Measurements from ENCODE around the gene ZNF691. TPM values are rescaled to one million over a fixed set of nuclear protein-coding genes. Genes with fewer than 3 reads are reported as not detected.
"Not testable (repeated sequence)": the region's sequence is repeated elsewhere in the genome, so short reads cannot be mapped to it uniquely, and the experiment has no call there.

Gene ZNF691
- 5.4 TPM for polyA plus RNA-seq (2013, experiment 1 of 2; ENCODE audit: insufficient read length)
- 6.6 TPM for polyA plus RNA-seq (2013, experiment 2 of 2; ENCODE audit: insufficient read length)

DNA sequence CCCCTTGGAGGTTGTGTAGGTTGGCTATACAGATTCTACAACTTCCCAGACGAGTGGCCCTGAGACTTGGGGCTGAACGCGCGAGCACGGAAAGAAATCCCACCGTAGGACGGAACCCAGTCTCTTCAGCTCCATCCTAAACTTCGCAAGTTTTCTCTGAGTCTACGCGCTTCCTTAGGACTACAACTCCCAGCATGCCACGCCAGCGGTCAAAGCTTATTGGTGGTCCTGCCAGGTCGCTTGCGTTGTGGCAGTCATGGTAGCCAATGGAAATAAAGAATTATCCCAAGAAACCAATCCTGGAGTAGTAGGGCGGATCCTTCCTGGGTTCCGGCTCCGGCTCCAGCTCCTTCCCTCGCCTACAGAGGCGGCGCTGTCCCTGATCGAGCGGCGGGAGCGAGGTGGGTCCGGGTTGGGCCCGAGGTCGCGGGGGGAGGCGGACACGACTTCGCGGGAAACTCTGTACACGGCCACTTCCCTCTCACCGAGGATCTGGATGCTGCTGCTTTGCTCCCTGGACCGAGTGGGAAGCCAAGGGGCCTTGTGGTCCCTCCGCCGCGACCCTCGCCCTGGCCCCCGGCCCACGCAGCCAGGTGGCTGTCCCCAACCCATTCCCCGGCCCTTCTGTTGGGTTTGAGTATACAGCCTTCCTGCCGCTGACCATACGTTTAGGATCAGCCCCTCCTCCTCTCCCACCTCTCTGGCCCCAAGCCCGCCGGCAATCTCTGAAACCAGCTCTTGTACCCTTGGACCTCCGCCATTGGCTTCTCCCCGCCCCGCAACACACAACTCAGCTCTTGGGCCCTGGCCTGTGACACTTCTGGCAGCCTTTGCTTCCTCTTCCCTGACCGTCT is at the start of gene ZNF691:
TSS of gene ZNF691 (plus strand) at position 357 of the 854 bp plus-strand sequence. CDS start 3,046 bp downstream, outside the sequence.
- DNase-seq = peak; percentile 98

DNA sequence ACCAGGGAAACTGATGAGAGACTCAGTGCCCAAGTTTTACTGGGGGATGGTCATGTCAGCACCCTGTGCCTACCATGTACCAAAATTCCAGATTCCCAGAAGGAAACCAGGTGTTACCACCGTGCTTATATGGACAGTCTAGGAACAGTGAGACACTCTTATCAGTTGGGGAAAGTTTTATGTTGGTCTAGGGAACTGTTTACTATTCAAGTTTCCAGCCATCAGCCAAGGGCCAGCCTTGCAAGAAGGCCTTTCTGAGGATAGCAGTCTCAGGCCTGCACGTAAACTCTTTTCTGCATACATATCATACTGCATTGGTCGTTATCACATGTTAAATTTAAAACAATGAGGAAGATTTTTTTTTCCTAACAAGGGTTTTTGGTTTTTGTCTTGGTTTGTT is 49.0 kb upstream of the ZNF691 start:
- no peak for DNase-seq

DNA sequence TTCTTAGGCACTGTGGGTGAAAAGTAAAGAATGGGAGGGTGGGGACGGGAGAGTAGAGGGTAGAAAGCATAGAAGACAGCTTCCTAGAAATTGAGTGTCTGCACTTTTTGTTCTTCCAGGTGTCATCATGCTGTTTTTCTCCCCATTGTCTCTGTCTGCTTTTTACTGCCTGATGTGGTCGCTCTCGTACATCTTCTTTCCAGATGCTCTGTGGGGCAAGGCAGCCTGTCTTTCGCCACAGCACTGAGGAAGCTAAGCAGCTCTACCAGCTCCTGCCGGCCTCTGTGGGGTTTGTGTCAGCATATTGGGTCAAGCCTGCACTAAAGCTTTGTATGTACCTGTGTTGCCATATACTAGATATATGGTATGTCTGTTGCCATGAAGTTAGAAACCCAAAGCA is 48.4 kb upstream of the ZNF691 start:
- no peak for DNase-seq

DNA sequence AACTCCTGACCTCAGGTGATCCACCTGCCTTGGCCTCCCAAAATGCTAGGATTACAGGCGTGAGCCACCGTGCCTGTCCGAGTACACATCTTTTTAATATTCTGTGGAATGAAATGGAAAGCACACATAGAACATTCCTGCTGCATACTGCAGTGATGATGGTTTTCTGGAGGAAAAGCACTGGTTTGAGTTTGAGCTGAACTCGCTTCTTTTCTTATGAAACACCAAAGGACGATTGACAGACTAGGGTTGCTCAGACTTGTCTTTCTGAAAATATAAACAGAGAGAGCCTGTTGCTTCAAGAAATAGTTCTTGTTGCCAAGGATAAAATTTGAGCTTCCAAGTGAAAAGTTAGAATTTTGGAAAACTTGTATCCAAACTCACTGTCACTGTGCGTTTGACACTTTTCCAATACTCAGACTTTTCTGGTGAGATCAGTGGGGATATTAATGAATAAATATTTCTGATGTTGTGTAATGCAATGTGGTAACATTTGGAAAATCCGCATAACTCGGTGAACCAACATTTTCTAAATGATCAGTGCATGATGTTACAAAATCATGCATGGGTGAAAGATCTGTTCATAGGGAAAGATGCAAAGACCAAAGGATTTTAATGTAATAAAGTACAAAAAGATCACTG is 44.5 kb upstream of the ZNF691 start:
- peak; percentile 62 for DNase-seq

- DNase-seq = no peak
These were observed 40.2 kb upstream of the ZNF691 start for GRCh38 chr1:42806171-42806570.

- no peak for DNase-seq
These were observed 39.8 kb upstream of the ZNF691 start for GRCh38 chr1:42806593-42806992.

DNA sequence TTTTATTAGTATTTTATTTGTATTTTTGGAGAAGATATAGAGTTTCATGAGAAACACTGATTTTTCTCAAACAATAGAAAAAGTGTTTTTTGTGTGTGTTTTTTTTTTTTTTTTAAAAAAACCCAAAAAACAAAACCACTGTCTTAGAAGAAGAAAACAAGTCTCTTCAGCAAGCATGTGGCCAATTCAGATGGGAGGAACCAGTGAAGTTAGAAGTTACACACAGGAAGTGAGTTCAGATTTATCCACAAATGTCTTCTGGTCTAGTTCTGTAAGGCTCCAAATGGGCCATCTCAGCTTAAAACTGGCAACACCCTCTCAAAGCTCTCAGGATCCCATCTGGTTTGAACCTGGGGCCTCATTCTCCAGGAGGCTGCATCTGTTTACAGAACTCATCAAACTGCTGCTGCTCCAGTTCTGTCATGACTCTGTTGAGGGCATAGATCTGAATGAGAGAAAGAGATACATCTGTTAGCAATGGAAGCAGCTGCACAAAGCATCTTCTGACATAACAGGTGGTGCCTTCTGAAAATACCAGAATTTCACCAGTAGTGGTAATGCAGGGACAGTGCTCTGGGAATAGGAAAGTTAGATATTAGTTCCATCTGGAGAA is 39.3 kb upstream of the ZNF691 start:
- DNase-seq = no peak

GRCh38 chr1:42814815-42815214 is 31.6 kb upstream of the ZNF691 start:
- DNase-seq = not testable (repeated sequence)

GRCh38 chr1:42815941-42816584 is 30.4 kb upstream of the ZNF691 start:
- DNase-seq = no peak

- DNase-seq = peak; percentile 89
These were observed 29.6 kb upstream of the ZNF691 start, which contains the start of the genes ERMAP and SVBP for GRCh38 chr1:42816585-42817439. Gene ERMAP (plus strand): TSS chr1:42817122. CDS start chr1:42830449, 13,327 bp downstream. Gene SVBP (minus strand): TSS chr1:42817397. CDS start chr1:42816544, 853 bp downstream.

DNA sequence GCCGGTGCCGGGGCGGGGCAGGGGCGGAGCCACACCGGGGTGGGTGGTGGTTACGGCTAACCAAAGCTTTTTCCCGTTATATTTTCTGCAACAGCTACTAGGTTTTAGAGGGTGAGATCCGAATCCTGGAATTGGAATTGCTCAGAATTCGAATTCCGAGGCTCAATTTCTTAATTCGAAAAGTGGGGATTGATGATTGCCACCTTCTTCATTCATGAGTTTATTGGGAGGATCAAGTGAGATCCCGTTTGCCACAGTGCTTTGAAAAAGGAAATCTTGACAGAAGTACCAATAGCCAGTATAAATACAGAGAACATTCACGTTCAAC is 29.0 kb upstream of the ZNF691 start:
- DNase-seq = no peak

DNA sequence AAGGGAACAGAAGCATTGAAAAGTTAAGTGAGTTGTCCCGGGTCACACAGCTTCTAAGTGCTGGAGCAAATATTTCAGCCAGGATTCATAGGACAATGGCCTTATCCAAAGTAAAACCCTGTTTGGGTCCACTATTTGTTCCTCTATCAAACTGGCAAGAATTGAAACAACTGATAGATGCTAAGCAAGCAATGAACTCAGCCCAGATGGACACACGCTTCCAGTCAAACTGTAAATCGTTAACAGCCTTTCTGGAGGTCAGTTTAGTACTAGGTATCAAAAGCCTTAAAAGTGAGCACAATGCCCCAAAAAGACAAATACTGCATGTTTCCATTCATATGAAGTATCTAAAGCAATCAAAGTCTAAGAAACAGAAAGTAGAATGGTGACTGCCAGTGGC is 28.4 kb upstream of the ZNF691 start:
- no peak for DNase-seq

DNA sequence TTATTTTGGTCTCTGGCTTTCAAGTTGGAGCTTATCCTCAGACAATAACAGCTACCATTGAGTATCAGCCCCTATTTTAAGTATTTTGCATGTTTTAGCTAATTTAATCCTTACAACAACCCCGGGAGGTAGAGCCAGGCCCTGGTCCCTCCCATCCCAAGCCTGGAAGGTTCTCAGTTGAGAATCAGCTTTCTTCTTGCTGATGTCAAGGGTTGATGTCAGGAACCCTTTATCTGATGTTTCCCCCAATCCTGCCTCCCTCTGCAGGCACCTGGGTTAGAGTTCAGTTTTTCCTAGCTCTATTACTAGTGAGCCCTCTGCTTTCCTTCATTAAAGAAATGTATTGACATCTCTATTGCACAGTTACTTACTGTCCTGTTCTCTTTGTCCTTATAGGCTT is 25.6 kb upstream of the ZNF691 start:
- DNase-seq = no peak

DNA sequence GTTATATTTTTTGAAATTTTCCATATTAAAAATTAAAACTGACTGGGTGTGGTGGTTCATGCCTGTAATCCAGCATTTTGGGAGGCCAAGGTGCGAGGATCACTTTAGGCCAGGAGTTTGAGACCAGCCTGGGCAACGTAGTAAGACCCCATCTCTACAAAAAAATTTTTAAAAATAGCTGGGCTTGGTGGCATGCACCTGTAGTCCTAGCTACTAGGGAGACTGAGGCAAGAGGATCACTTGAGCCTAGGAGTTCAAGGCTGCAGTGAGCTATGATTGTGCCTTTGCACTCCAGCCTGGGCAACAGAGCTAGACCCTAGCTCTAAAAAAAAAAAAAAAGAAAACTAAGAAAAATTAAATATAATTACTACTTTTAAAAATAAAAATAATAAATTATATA is 24.7 kb upstream of the ZNF691 start:
- DNase-seq = no peak

GRCh38 chr1:42822800-42823392 is 23.5 kb upstream of the ZNF691 start:
- peak; percentile 77 for DNase-seq

DNA sequence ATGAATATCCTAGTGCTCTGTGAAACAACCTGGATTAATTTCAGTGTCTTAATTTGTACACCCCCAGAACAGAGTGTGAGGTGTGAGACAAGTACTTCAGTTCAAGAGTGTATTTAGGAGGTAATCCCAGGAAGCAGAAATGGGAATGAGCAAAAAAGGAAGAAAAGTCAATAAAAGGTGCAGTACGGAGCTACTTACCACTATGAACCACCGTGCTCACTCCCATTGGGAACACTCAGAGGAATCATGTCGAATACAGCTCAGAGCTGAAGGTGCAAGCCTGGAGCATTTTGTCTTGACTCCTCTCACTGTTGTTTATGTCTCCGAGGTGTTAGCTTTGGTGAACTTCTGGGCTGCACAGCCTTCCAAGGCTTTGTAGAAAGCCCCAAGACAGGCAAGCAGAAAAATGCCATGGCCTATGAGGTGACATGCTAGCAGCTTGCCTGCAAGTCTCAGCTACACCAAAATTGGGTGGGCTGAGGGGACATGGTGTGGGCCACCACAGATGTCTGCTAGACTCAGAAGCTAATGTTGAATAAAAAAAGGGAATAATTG is 21.9 kb upstream of the ZNF691 start:
- DNase-seq = no peak

GRCh38 chr1:42825036-42825851 is 21.2 kb upstream of the ZNF691 start:
- DNase-seq = no peak

- no peak for DNase-seq
These were observed 15.8 kb upstream of the ZNF691 start for GRCh38 chr1:42830631-42831030.

DNA sequence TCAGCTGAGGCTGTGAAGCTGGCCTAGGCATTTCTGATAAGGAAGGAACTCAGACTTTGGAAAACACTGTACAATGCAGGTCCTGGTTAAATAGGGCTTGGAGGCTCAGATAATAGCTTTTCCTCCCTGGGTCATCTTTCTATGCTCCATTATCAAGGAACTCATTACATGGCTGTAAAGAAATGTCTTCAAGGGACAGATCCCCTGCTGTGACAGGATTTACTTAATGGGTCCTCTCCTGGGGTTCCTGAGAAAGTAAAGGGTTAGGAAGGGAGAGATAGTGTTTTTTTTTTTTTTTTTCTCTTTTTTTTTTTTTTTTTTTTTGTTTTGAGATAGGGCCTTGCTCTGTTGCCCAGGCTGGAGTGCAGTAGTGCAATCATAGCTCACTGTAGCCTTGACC is 15.1 kb upstream of the ZNF691 start:
- DNase-seq = no peak

- peak; percentile 4 for DNase-seq
These were observed 13.7 kb upstream of the ZNF691 start for GRCh38 chr1:42832641-42833240.
